Loucy (cell line): ENCODE measurements around the gene AUP1.
A peak's percentile ranks its signal among the peaks of the same experiment; 100 is the strongest.

Source experiments
- H2AFZ ChIP-seq: fragments of 200-600 bp; sonication (generic); 2 replicates; pipeline ENCODE4 v1.6.0; 2016; ENCODE audit warnings: antibody characterized with exemption, mild to moderate bottlenecking, low read length, moderate library complexity
- H3F3A ChIP-seq: fragments of 200-600 bp; 2 replicates; pipeline ENCODE4 v1.6.0; 2016; ENCODE audit warnings: antibody characterized with exemption, low read depth, mild to moderate bottlenecking
- H3K27me3 ChIP-seq: fragments of 200-600 bp; sonication (generic); 2 replicates; pipeline ENCODE4 v1.6.1; 2014; ENCODE audit warnings: low read length, mild to moderate bottlenecking; ENCODE audit not compliant: insufficient read depth, poor library complexity, severe bottlenecking
- H3K36me3 ChIP-seq: fragments of 200-600 bp; sonication (generic); 2 replicates; pipeline ENCODE4 v1.6.1; 2016; ENCODE audit warnings: low read length; ENCODE audit not compliant: insufficient read depth
- H3K4me1 ChIP-seq: fragments of 200-600 bp; sonication (generic); 2 replicates; pipeline ENCODE4 v1.5.1; 2014; ENCODE audit warnings: low read length, mild to moderate bottlenecking; ENCODE audit not compliant: insufficient read depth, poor library complexity, severe bottlenecking
- H3K4me2 ChIP-seq: fragments of 200-600 bp; sonication (generic); 2 replicates; pipeline ENCODE4 v1.6.0; 2014; ENCODE audit warnings: antibody characterized with exemption, low read length, low read depth, mild to moderate bottlenecking; ENCODE audit not compliant: poor library complexity, severe bottlenecking
- H3K4me3 ChIP-seq: fragments of 200-600 bp; sonication (generic); 2 replicates; pipeline ENCODE4 v1.5.1; 2014; ENCODE audit warnings: low read length, mild to moderate bottlenecking, mixed read lengths; ENCODE audit not compliant: poor library complexity, severe bottlenecking
- H3K79me2 ChIP-seq: fragments of 200-600 bp; sonication (generic); 2 replicates; pipeline ENCODE4 v1.6.1; 2014; ENCODE audit warnings: low read length; ENCODE audit not compliant: insufficient read depth
- H3K9ac ChIP-seq: fragments of 200-600 bp; sonication (generic); 2 replicates; pipeline ENCODE4 v1.6.0; 2014; ENCODE audit warnings: mild to moderate bottlenecking, low read depth, low read length, moderate library complexity; ENCODE audit not compliant: poor library complexity, severe bottlenecking
- H3K9me2 ChIP-seq: fragments of 200-600 bp; sonication (generic); replicated peaks from 2 replicates; pipeline ENCODE4 v1.6.1; 2016; ENCODE audit warnings: low read depth, low read length, mixed read lengths
- H3K9me3 ChIP-seq: fragments of 200-600 bp; sonication (generic); 2 replicates; pipeline ENCODE4 v1.6.1; 2014; ENCODE audit warnings: mild to moderate bottlenecking, antibody characterized with exemption, low read length, low read depth; ENCODE audit not compliant: insufficient read depth
- H4K20me1 ChIP-seq: fragments of 200-600 bp; sonication (generic); 2 replicates; pipeline ENCODE4 v1.6.0; 2014; ENCODE audit warnings: antibody characterized with exemption, low read length, mild to moderate bottlenecking; ENCODE audit not compliant: insufficient read depth, poor library complexity, severe bottlenecking
- CTCF ChIP-seq: fragments of 200-600 bp; sonication (generic); conservative IDR thresholded peaks from 2 replicates; pipeline ENCODE4 v1.5.1; 2014; ENCODE audit warnings: mild to moderate bottlenecking, antibody characterized with exemption, low read length
- EZH2phosphoT487 ChIP-seq: fragments of 200-600 bp; IDR thresholded peaks from 2 replicates; pipeline ENCODE4 v1.6.1; 2018; ENCODE audit warnings: antibody characterized with exemption, mild to moderate bottlenecking, moderate library complexity, borderline replicate concordance

Gene AUP1

GRCh38 chr2:74544634-74545033, 15.1 kb upstream of the AUP1 start:
- Histone ChIP-seq H2AFZ (no peak overlapping the region), H3K4me3 (no peak overlapping the region), H3K9me3 (no peaks in the 10 kb centered on the region), H3K9me2 (no peaks in the 10 kb centered on the region), H3K27me3 (no peaks in the 10 kb centered on the region), H3K36me3 (no peaks in the 10 kb centered on the region), H4K20me1 (no peaks in the 10 kb centered on the region), H3K4me2 (no peak overlapping the region), H3F3A (no peaks in the 10 kb centered on the region), H3K9ac (no peak overlapping the region), H3K4me1 (no peaks in the 10 kb centered on the region), H3K79me2 (no peaks in the 10 kb centered on the region)
- no peak for TF ChIP-seq EZH2phosphoT487
- peak; percentile 52 for TF ChIP-seq CTCF

- Histone ChIP-seq H3K4me2 (no peak overlapping the region), H3K4me1 (no peaks in the 10 kb centered on the region), H3K79me2 (no peaks in the 10 kb centered on the region), H3K4me3 (no peak overlapping the region), H4K20me1 (no peaks in the 10 kb centered on the region), H2AFZ (no peak overlapping the region), H3K9me2 (no peaks in the 10 kb centered on the region), H3K27me3 (no peaks in the 10 kb centered on the region), H3K36me3 (no peaks in the 10 kb centered on the region), H3F3A (no peaks in the 10 kb centered on the region), H3K9ac (no peak overlapping the region), H3K9me3 (no peaks in the 10 kb centered on the region)
- TF ChIP-seq EZH2phosphoT487 (no peak), CTCF (no peak)
These were observed 13.5 kb upstream of the AUP1 start for GRCh38 chr2:74542978-74543377.

- no peaks in the 10 kb centered on the region for H3K36me3 ChIP-seq
These were observed 10.8 kb upstream of the AUP1 start for GRCh38 chr2:74540291-74540690.

More at GRCh38 chr2:74540291-74540690, 10.8 kb upstream of the AUP1 start:
- H3K9me2 ChIP-seq, result no peaks in the 10 kb centered on the region
- H3F3A ChIP-seq, result no peaks in the 10 kb centered on the region
- TF ChIP-seq CTCF (no peak), EZH2phosphoT487 (no peak)
- no peak overlapping the region for H3K4me3 ChIP-seq
- no peaks in the 10 kb centered on the region for H3K27me3 ChIP-seq
- no peaks in the 10 kb centered on the region for H4K20me1 ChIP-seq
- no peak overlapping the region for H3K4me2 ChIP-seq
- H3K79me2 ChIP-seq, result no peaks in the 10 kb centered on the region
- no peaks in the 10 kb centered on the region for H3K4me1 ChIP-seq
- no peak overlapping the region for H3K9ac ChIP-seq
- no peak overlapping the region for H2AFZ ChIP-seq
- no peaks in the 10 kb centered on the region for H3K9me3 ChIP-seq
